HCT116 (cell line): ENCODE results near the gene GPR61. TPM values are rescaled to one million over a fixed set of nuclear protein-coding genes. Genes with fewer than 3 reads are reported as not detected.

ENCODE experiments used
- ATAC-seq: fragments of 200-7000 bp; cut with Tn5 transposase; 2 replicates; pipeline ENCODE4 v1.9.1; 2020; ENCODE audit warnings: mild to moderate bottlenecking, moderate library complexity
- BruUV-seq: library from RNA; stranded (reverse); fragments of 400-500 nt; replicated peaks from 2 replicates; lab custom pipeline; 2021; lab: Mats Ljungman, UMichigan
- CTCF ChIA-PET: fragments of 300-600 bp; sonication (Branson Sonifier 250); formaldehyde crosslinking; loops from one replicate; lab custom pipeline; 2021; ENCODE audit warnings: antibody characterized with exemption; lab: Charles Lee
- POLR2A ChIA-PET: fragments of 300-600, 350-600 bp; sonication (Branson Sonifier 250); formaldehyde crosslinking; loops from one replicate; lab custom pipeline; 2021; ENCODE audit warnings: antibody characterized with exemption; lab: Charles Lee
- RAD21 ChIA-PET, 2 experiments: fragments of 300-600 bp; sonication (Branson Sonifier 250); formaldehyde crosslinking; loops; one replicate each; lab custom pipeline; 2023; ENCODE audit warnings: low total read pairs in 2 of 2; ENCODE audit not compliant: uncharacterized antibody in 2 of 2, unreplicated experiment in 2 of 2, low non-redundant PET in 1 of 2; lab: Charles Lee
- DNase-seq: peaks from one replicate; pipeline ENCODE4 v3.0.0-alpha.2; 2010; ENCODE audit warnings: low read depth, low spot score
- H2AFZ ChIP-seq: fragments of 200-600 bp; shearing (Covaris generic), sonication (generic); 2 replicates; pipeline ENCODE4 v1.6.1; 2017; ENCODE audit warnings: low read depth, mixed run types, mixed read lengths, antibody characterized with exemption, low read length; ENCODE audit not compliant: poor library complexity, severe bottlenecking
- H3K27ac ChIP-seq: 2 replicates; pipeline ENCODE4 v1.5.1; 2012; ENCODE audit warnings: low read depth, low read length
- H3K27me3 ChIP-seq: fragments of 200-600 bp; sonication (generic); 2 replicates; pipeline ENCODE4 v1.6.1; 2016; ENCODE audit warnings: mixed run types, low read length, mixed read lengths; ENCODE audit not compliant: insufficient read depth
- H3K36me3 ChIP-seq, 2 experiments: fragments of 200-500 bp in 1 of 2; fragments of 200-600 bp in 1 of 2; sonication (Bioruptor generic) in 1 of 2; sonication (generic) in 1 of 2; 2 replicates each; pipeline versions ENCODE4 v1.5.1 to v1.6.1; 2014 to 2016; ENCODE audit warnings: low read length in 2 of 2, inconsistent platforms in 1 of 2, mixed read lengths in 1 of 2, mixed run types in 1 of 2; ENCODE audit not compliant: insufficient read depth in 2 of 2, control insufficient read depth in 1 of 2
- H3K4me1 ChIP-seq, 2 experiments: fragments of 200-600 bp in 1 of 2; sonication (generic) in 1 of 2; 2 replicates each; pipeline versions ENCODE4 v1.5.1 to v1.6.1; 2012 to 2017; ENCODE audit warnings: low read length in 2 of 2, inconsistent platforms in 1 of 2, mild to moderate bottlenecking in 1 of 2, mixed read lengths in 1 of 2, mixed run types in 1 of 2, moderate library complexity in 1 of 2; ENCODE audit not compliant: insufficient read depth in 2 of 2, control insufficient read depth in 1 of 2
- H3K4me2 ChIP-seq: fragments of 200-600 bp; sonication (generic); 2 replicates; pipeline ENCODE4 v1.6.1; 2017; ENCODE audit warnings: mixed run types, low read length, mixed read lengths
- H3K4me3 ChIP-seq, 2 experiments: fragments of 200-600 bp in 1 of 2; sonication (generic) in 1 of 2; replicated peaks in 1 of 2; 2 replicates each; pipeline ENCODE4 v1.5.1; 2011 to 2016; ENCODE audit warnings: low read length in 2 of 2, control low read depth in 1 of 2, low read depth in 1 of 2, mild to moderate bottlenecking in 1 of 2, mixed read lengths in 1 of 2, mixed run types in 1 of 2
- H3K79me2 ChIP-seq: fragments of 200-600 bp; sonication (generic); 2 replicates; pipeline ENCODE4 v1.6.1; 2017; ENCODE audit warnings: mild to moderate bottlenecking, mixed run types, low read length, moderate library complexity, mixed read lengths; ENCODE audit not compliant: insufficient read depth
- H3K9ac ChIP-seq: fragments of 200-600 bp; sonication (generic); 2 replicates; pipeline ENCODE4 v1.6.1; 2016; ENCODE audit warnings: low read length, mixed read lengths
- H3K9me2 ChIP-seq: fragments of 200-600 bp; sonication (generic), shearing (Covaris generic); 2 replicates; pipeline ENCODE4 v1.6.1; 2017; ENCODE audit warnings: mixed run types, mild to moderate bottlenecking, moderate library complexity; ENCODE audit not compliant: insufficient read depth
- H3K9me3 ChIP-seq, 2 experiments: fragments of 200-500 bp in 1 of 2; fragments of 200-600 bp in 1 of 2; sonication (Bioruptor generic) in 1 of 2; sonication (generic) in 1 of 2; 2 replicates each; pipeline ENCODE4 v1.6.1; 2014 to 2017; ENCODE audit warnings: low read length in 2 of 2, mixed read lengths in 2 of 2, inconsistent platforms in 1 of 2, low read depth in 1 of 2, mild to moderate bottlenecking in 1 of 2, mixed run types in 1 of 2, moderate library complexity in 1 of 2; ENCODE audit not compliant: control insufficient read depth in 1 of 2, insufficient read depth in 1 of 2
- H4K20me1 ChIP-seq: fragments of 200-600 bp; sonication (generic), shearing (Covaris generic); 2 replicates; pipeline ENCODE4 v1.6.1; 2017; ENCODE audit warnings: mixed run types, mild to moderate bottlenecking, moderate library complexity; ENCODE audit not compliant: insufficient read depth
- CBX3 ChIP-seq: IDR thresholded peaks from 2 replicates; pipeline ENCODE4 v1.6.1; 2012; ENCODE audit warnings: low read depth
- CEBPB ChIP-seq: IDR thresholded peaks from 2 replicates; pipeline ENCODE4 v1.6.1; 2012; ENCODE audit warnings: low read depth
- EGR1 ChIP-seq: IDR thresholded peaks from 2 replicates; pipeline ENCODE4 v1.6.1; 2012; ENCODE audit warnings: low read depth
- EZH2 ChIP-seq: fragments of 200-600 bp; sonication (generic); IDR thresholded peaks from 2 replicates; pipeline ENCODE4 v1.6.1; 2017; ENCODE audit warnings: antibody characterized with exemption, mixed run types
- EZH2phosphoT487 ChIP-seq: fragments of 200-600 bp; IDR thresholded peaks from 2 replicates; pipeline ENCODE4 v1.6.1; 2018; ENCODE audit warnings: antibody characterized with exemption, borderline replicate concordance
- FOSL1 ChIP-seq: IDR thresholded peaks from 2 replicates; pipeline ENCODE4 v1.6.1; 2012; ENCODE audit warnings: low read depth
- JUND ChIP-seq: IDR thresholded peaks from 2 replicates; pipeline ENCODE4 v1.6.1; 2012
- POLR2AphosphoS5 ChIP-seq: IDR thresholded peaks from 2 replicates; pipeline ENCODE4 v1.6.1; 2011; ENCODE audit warnings: mild to moderate bottlenecking, low read depth, low read length, moderate library complexity
- RAD21 ChIP-seq: IDR thresholded peaks from 2 replicates; pipeline ENCODE4 v1.6.1; 2012; ENCODE audit warnings: low read depth, mild to moderate bottlenecking
- SIN3A ChIP-seq: IDR thresholded peaks from 2 replicates; pipeline ENCODE4 v1.6.1; 2012; ENCODE audit warnings: low read depth
- SP1 ChIP-seq: IDR thresholded peaks from 2 replicates; pipeline ENCODE4 v1.6.1; 2012; ENCODE audit warnings: low read depth
- SRF ChIP-seq: IDR thresholded peaks from 2 replicates; pipeline ENCODE4 v1.6.1; 2012; ENCODE audit warnings: low read depth
- TCF7L2 ChIP-seq: IDR thresholded peaks from 2 replicates; pipeline ENCODE4 v1.7.0; 2011; ENCODE audit warnings: borderline replicate concordance, inconsistent platforms; ENCODE audit not compliant: insufficient read depth, insufficient read length; ENCODE audit errors: extremely low read depth
- YY1 ChIP-seq: IDR thresholded peaks from 2 replicates; pipeline ENCODE4 v1.6.1; 2011; ENCODE audit warnings: low read length, low read depth, moderate library complexity, mild to moderate bottlenecking; ENCODE audit not compliant: insufficient replicate concordance; ENCODE audit errors: extremely low read depth
- ZFX ChIP-seq: fragments of 450-650 bp; IDR thresholded peaks from 2 replicates; pipeline ENCODE4 v1.6.1; 2017
- ZNF274 ChIP-seq: fragments of 200-500 bp; sonication (Bioruptor generic); IDR thresholded peaks from 2 replicates; pipeline ENCODE4 v1.6.1; 2014; ENCODE audit warnings: mild to moderate bottlenecking, low read depth, low read length, inconsistent platforms
- intact Hi-C: fragments of 100-400 bp; cut with micrococcal nuclease; formaldehyde crosslinking; loops from 2 replicates; pipeline ENCODE4 v1.10.0; 2022
- total RNA-seq: library from RNA; stranded (reverse); gene quantifications from one replicate; pipeline ENCODE4 v1.2.1, GENCODE V29; 2021; ENCODE audit not compliant: unreplicated experiment
- TF ChIP-seq, protein P1 (sequence below): IDR thresholded peaks from 2 replicates; pipeline ENCODE4 v1.6.1; 2012
- TF ChIP-seq, protein P2 (sequence below): IDR thresholded peaks from 2 replicates; pipeline ENCODE4 v1.6.1; 2011; ENCODE audit warnings: mild to moderate bottlenecking, low read length, moderate library complexity; ENCODE audit not compliant: insufficient replicate concordance; ENCODE audit errors: extremely low read depth
- TF ChIP-seq, protein P3 (sequence below): IDR thresholded peaks from 2 replicates; pipeline ENCODE4 v1.6.1; 2012
- TF ChIP-seq, protein P4 (sequence below), 3 experiments: fragments of 200-600 bp in 1 of 3; sonication (generic) in 1 of 3; IDR thresholded peaks in 2 of 3; conservative IDR thresholded peaks in 1 of 3; 2 replicates each; pipeline ENCODE4 v1.5.1; 2012 to 2017; ENCODE audit warnings: low read depth in 2 of 3, low read length in 2 of 3, antibody characterized with exemption in 1 of 3, borderline replicate concordance in 1 of 3, control low read depth in 1 of 3, mild to moderate bottlenecking in 1 of 3, mixed read lengths in 1 of 3, mixed run types in 1 of 3, moderate library complexity in 1 of 3; ENCODE audit not compliant: insufficient read depth in 1 of 3

The GPR61 gene
- total RNA-seq, 1 experiment from 2014 or later: not detected

DNA sequence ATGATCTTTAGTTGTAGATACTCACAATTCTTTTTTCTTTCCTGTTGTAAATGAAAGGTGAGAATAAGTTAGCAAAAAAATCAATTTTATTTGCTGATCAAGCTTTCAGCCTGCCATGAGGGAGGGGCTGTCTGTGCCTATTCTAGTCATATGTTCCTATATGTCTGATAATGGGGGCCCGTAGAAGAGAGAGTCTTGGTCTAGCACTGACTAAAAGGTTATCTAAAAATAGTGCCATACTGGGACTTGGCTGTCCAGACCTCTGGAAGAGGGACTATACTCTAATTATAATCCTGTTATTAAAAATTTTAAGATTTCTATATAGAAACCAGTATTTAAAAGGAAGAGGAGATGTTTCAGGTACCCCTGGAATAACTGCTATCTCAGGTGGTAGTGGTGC, 27.3 kb downstream of the GPR61 start:
- intact Hi-C loops: no loop called here
- Histone ChIP-seq H3K79me2 (peaks cover 100% of the 10 kb centered on the region), H3K9ac (no peak overlapping the region), H3K4me2 (no peak overlapping the region), H3K9me2 (no peaks in the 10 kb centered on the region), H3K4me3 (no peak overlapping the region), H3K36me3 (no peaks in the 10 kb centered on the region), H3K9me3 (no peaks in the 10 kb centered on the region), H3K27me3 (no peaks in the 10 kb centered on the region), H2AFZ (no peak overlapping the region), H3K27ac (no peak overlapping the region), H3K4me1 (peaks cover 8 to 20% of the 10 kb centered on the region in 2 experiments; a peak in 3 of 4 replicates), H4K20me1 (peaks cover 19% of the 10 kb centered on the region; the same call in 1 of the 2 replicates)
- ChIA-PET CTCF (interaction anchor here (1.3 kb wide), 1 partner anchor 21 kb away, joined by 4 read pairs; no protein-coding TSS in a partner anchor), RAD21 (no interaction called here), POLR2A (no interaction called here)
- BruUV-seq: no TSS peak
- DNase-seq: no peak
- TF ChIP-seq, protein P1, sequence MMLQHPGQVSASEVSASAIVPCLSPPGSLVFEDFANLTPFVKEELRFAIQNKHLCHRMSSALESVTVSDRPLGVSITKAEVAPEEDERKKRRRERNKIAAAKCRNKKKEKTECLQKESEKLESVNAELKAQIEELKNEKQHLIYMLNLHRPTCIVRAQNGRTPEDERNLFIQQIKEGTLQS: no peak
- no peak for TF ChIP-seq SIN3A
- no peak for TF ChIP-seq TCF7L2
- no peak for TF ChIP-seq POLR2AphosphoS5
- no peak for TF ChIP-seq SP1
- TF ChIP-seq, protein P2, sequence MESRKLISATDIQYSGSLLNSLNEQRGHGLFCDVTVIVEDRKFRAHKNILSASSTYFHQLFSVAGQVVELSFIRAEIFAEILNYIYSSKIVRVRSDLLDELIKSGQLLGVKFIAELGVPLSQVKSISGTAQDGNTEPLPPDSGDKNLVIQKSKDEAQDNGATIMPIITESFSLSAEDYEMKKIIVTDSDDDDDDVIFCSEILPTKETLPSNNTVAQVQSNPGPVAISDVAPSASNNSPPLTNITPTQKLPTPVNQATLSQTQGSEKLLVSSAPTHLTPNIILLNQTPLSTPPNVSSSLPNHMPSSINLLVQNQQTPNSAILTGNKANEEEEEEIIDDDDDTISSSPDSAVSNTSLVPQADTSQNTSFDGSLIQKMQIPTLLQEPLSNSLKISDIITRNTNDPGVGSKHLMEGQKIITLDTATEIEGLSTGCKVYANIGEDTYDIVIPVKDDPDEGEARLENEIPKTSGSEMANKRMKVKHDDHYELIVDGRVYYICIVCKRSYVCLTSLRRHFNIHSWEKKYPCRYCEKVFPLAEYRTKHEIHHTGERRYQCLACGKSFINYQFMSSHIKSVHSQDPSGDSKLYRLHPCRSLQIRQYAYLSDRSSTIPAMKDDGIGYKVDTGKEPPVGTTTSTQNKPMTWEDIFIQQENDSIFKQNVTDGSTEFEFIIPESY: no peak
- TF ChIP-seq JUND: no peak
- TF ChIP-seq, protein P3, sequence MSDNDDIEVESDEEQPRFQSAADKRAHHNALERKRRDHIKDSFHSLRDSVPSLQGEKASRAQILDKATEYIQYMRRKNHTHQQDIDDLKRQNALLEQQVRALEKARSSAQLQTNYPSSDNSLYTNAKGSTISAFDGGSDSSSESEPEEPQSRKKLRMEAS: no peak
- no peak for TF ChIP-seq RAD21
- TF ChIP-seq FOSL1: no peak
- TF ChIP-seq EGR1: no peak
- no peak for TF ChIP-seq EZH2phosphoT487
- TF ChIP-seq SRF: no peak
- TF ChIP-seq, protein P4, sequence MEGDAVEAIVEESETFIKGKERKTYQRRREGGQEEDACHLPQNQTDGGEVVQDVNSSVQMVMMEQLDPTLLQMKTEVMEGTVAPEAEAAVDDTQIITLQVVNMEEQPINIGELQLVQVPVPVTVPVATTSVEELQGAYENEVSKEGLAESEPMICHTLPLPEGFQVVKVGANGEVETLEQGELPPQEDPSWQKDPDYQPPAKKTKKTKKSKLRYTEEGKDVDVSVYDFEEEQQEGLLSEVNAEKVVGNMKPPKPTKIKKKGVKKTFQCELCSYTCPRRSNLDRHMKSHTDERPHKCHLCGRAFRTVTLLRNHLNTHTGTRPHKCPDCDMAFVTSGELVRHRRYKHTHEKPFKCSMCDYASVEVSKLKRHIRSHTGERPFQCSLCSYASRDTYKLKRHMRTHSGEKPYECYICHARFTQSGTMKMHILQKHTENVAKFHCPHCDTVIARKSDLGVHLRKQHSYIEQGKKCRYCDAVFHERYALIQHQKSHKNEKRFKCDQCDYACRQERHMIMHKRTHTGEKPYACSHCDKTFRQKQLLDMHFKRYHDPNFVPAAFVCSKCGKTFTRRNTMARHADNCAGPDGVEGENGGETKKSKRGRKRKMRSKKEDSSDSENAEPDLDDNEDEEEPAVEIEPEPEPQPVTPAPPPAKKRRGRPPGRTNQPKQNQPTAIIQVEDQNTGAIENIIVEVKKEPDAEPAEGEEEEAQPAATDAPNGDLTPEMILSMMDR (IDR thresholded peaks at IDR 0.05 in 2 of 3, conservative IDR thresholded peaks at IDR 0.05 in 1 of 3; ENCODE audit: borderline replicate concordance in 1 of 3, insufficient read depth in 1 of 3, low read depth in 2 of 3, low read length in 2 of 3): no peak
- TF ChIP-seq EZH2: no peak
- TF ChIP-seq ZFX: no peak
- no peak for TF ChIP-seq CEBPB
- no peak for TF ChIP-seq CBX3
- no peak for TF ChIP-seq ZNF274
- no peak for TF ChIP-seq YY1
- no peak for ATAC-seq
